Stimulated activated CD8-positive, alpha-beta memory T cell treated with anti-CD3 and anti-CD28 coated beads, Interleukin-15, amount 100 ng/mL, for 1 hour (primary cell): Measurements from ENCODE around the gene HEPN1.

Experiments used
- DNase-seq: peaks from one replicate; pipeline ENCODE4 v3.0.0-alpha.2; 2020; ENCODE audit warnings: low read depth

HEPN1 gene

GRCh38 chr11:124884869-124885479 lies 34.1 kb upstream of the HEPN1 start:
- no peak for DNase-seq

GRCh38 chr11:124886476-124886875 lies 32.6 kb upstream of the HEPN1 start:
- DNase-seq: no peak

- no peak for DNase-seq
Observed at GRCh38 chr11:124886978-124887666, 31.9 kb upstream of the HEPN1 start.

- no peak for DNase-seq
Observed at GRCh38 chr11:124887667-124888013, 31.4 kb upstream of the HEPN1 start.

- DNase-seq: no peak
Observed at GRCh38 chr11:124889191-124890091, 29.6 kb upstream of the HEPN1 start.

- no peak for DNase-seq
Observed at GRCh38 chr11:124890151-124890550, 28.9 kb upstream of the HEPN1 start.

GRCh38 chr11:124890683-124891372 lies 28.2 kb upstream of the HEPN1 start:
- no peak for DNase-seq

- no peak for DNase-seq
Observed at GRCh38 chr11:124891373-124891861, 27.6 kb upstream of the HEPN1 start.

GRCh38 chr11:124892146-124892545 lies 26.9 kb upstream of the HEPN1 start:
- no peak for DNase-seq

- no peak for DNase-seq
Observed at GRCh38 chr11:124892750-124893454, 26.1 kb upstream of the HEPN1 start.

GRCh38 chr11:124893781-124894401 lies 25.2 kb upstream of the HEPN1 start:
- no peak for DNase-seq

- DNase-seq: no peak
Observed at GRCh38 chr11:124894606-124895430, 24.2 kb upstream of the HEPN1 start.

GRCh38 chr11:124895471-124895971 lies 23.5 kb upstream of the HEPN1 start:
- no peak for DNase-seq

- DNase-seq: no peak
Observed at GRCh38 chr11:124896071-124896750, 22.8 kb upstream of the HEPN1 start.

- no peak for DNase-seq
Observed at GRCh38 chr11:124896821-124897391, 22.1 kb upstream of the HEPN1 start.

GRCh38 chr11:124897674-124898262 lies 21.3 kb upstream of the HEPN1 start, which contains the start of gene ROBO4:
ROBO4 (minus strand) TSS chr11:124897865; CDS start chr11:124897795, 70 bp downstream.
- DNase-seq: no peak

GRCh38 chr11:124898263-124898680 lies 20.8 kb upstream of the HEPN1 start:
- no peak for DNase-seq

- no peak for DNase-seq
Observed at GRCh38 chr11:124898711-124899110, 20.3 kb upstream of the HEPN1 start.
